ENCODE measurements around the gene SVOP.

SVOP gene

GRCh38 chr12:108914121-108914531, 106.7 kb downstream of the SVOP start:
- Mint-ChIP-seq H3K4me1 (no peaks in the 10 kb centered on the region), H3K36me3 (ENCODE audit: low read depth) (no peaks in the 10 kb centered on the region), H3K9me3 (no peaks in the 10 kb centered on the region), H3K27ac (no peak overlapping the region), H3K27me3 (peaks cover 2% of the 10 kb centered on the region), H3K4me3 (no peak overlapping the region)
- no peak for ATAC-seq
- DNase-seq: no peak

- Mint-ChIP-seq H3K27ac (no peak overlapping the region), H3K9me3 (no peaks in the 10 kb centered on the region), H3K27me3 (peaks cover 7% of the 10 kb centered on the region), H3K36me3 (ENCODE audit: low read depth) (no peaks in the 10 kb centered on the region), H3K4me1 (no peaks in the 10 kb centered on the region), H3K4me3 (no peak overlapping the region)
- no peak for ATAC-seq
- no peak for DNase-seq
These were observed 108.5 kb downstream of the SVOP start for GRCh38 chr12:108912361-108912760.

- H3K4me1 Mint-ChIP-seq: no peaks in the 10 kb centered on the region
- H3K9me3 Mint-ChIP-seq: no peaks in the 10 kb centered on the region
- no peaks in the 10 kb centered on the region for H3K36me3 Mint-ChIP-seq (ENCODE audit: low read depth)
- peaks cover 7% of the 10 kb centered on the region for H3K27me3 Mint-ChIP-seq
- DNase-seq (no peak), ATAC-seq (no peak)
- H3K27ac Mint-ChIP-seq: no peak overlapping the region
- no peak overlapping the region for H3K4me3 Mint-ChIP-seq
These were observed 109.0 kb downstream of the SVOP start for GRCh38 chr12:108911915-108912314.

- Mint-ChIP-seq H3K9me3 (no peaks in the 10 kb centered on the region), H3K4me3 (no peak overlapping the region), H3K27ac (no peak overlapping the region), H3K4me1 (no peaks in the 10 kb centered on the region), H3K27me3 (peaks cover 14% of the 10 kb centered on the region), H3K36me3 (ENCODE audit: low read depth) (no peaks in the 10 kb centered on the region)
- DNase-seq (no peak), ATAC-seq (no peak)
These were observed 110.5 kb downstream of the SVOP start for GRCh38 chr12:108910336-108910735.

- Mint-ChIP-seq H3K27ac (no peak overlapping the region), H3K36me3 (ENCODE audit: low read depth) (no peaks in the 10 kb centered on the region), H3K4me1 (peaks cover 3% of the 10 kb centered on the region), H3K27me3 (peaks cover 12% of the 10 kb centered on the region), H3K9me3 (no peaks in the 10 kb centered on the region), H3K4me3 (no peak overlapping the region)
- ATAC-seq (no peak), DNase-seq (no peak)
These were observed 113.0 kb downstream of the SVOP start for GRCh38 chr12:108907839-108908351.

- no peak overlapping the region for H3K27ac Mint-ChIP-seq
These were observed 113.9 kb downstream of the SVOP start for GRCh38 chr12:108906971-108907370.

GRCh38 chr12:108905725-108906124, 115.1 kb downstream of the SVOP start:
- Mint-ChIP-seq H3K27ac (no peak overlapping the region), H3K9me3 (no peaks in the 10 kb centered on the region), H3K36me3 (ENCODE audit: low read depth) (no peaks in the 10 kb centered on the region), H3K27me3 (peaks cover 17% of the 10 kb centered on the region), H3K4me3 (no peak overlapping the region), H3K4me1 (peaks cover 3% of the 10 kb centered on the region)
- ATAC-seq: no peak
- DNase-seq: no peak

More at GRCh38 chr12:108906971-108907370, 113.9 kb downstream of the SVOP start:
- no peaks in the 10 kb centered on the region for H3K9me3 Mint-ChIP-seq
- H3K27me3 Mint-ChIP-seq: peaks cover 12% of the 10 kb centered on the region
- H3K36me3 Mint-ChIP-seq (ENCODE audit: low read depth): no peaks in the 10 kb centered on the region
- peaks cover 3% of the 10 kb centered on the region for H3K4me1 Mint-ChIP-seq
- no peak overlapping the region for H3K4me3 Mint-ChIP-seq
- ATAC-seq (no peak), DNase-seq (no peak)

GRCh38 chr12:108899145-108899544, 121.7 kb downstream of the SVOP start:
- no peak for ATAC-seq
- Mint-ChIP-seq H3K9me3 (no peaks in the 10 kb centered on the region), H3K36me3 (ENCODE audit: low read depth) (no peaks in the 10 kb centered on the region), H3K4me3 (no peak overlapping the region), H3K4me1 (no peaks in the 10 kb centered on the region), H3K27me3 (peaks cover 18% of the 10 kb centered on the region), H3K27ac (no peak overlapping the region)
- no peak for DNase-seq

GRCh38 chr12:108896817-108897216, 124.1 kb downstream of the SVOP start:
- Mint-ChIP-seq H3K4me1 (no peaks in the 10 kb centered on the region), H3K36me3 (ENCODE audit: low read depth) (no peaks in the 10 kb centered on the region), H3K27ac (no peak overlapping the region), H3K4me3 (no peak overlapping the region), H3K9me3 (no peaks in the 10 kb centered on the region), H3K27me3 (peaks cover 21% of the 10 kb centered on the region)
- no peak for DNase-seq
- ATAC-seq: no peak

- H3K36me3 Mint-ChIP-seq (ENCODE audit: low read depth): no peaks in the 10 kb centered on the region
- no peaks in the 10 kb centered on the region for H3K9me3 Mint-ChIP-seq
- no peak overlapping the region for H3K27ac Mint-ChIP-seq
- H3K4me3 Mint-ChIP-seq: no peak overlapping the region
- no peaks in the 10 kb centered on the region for H3K4me1 Mint-ChIP-seq
- DNase-seq (no peak), ATAC-seq (no peak)
- peaks cover 17% of the 10 kb centered on the region for H3K27me3 Mint-ChIP-seq
These were observed 124.5 kb downstream of the SVOP start for GRCh38 chr12:108896336-108896735.

GRCh38 chr12:108895220-108895802, 125.6 kb downstream of the SVOP start:
- H3K27ac Mint-ChIP-seq: no peak overlapping the region
- peaks cover 4% of the 10 kb centered on the region for H3K9me3 Mint-ChIP-seq
- H3K36me3 Mint-ChIP-seq (ENCODE audit: low read depth): no peaks in the 10 kb centered on the region
- H3K27me3 Mint-ChIP-seq: peaks cover 17% of the 10 kb centered on the region
- no peaks in the 10 kb centered on the region for H3K4me1 Mint-ChIP-seq
- DNase-seq: no peak
- no peak for ATAC-seq
- H3K4me3 Mint-ChIP-seq: no peak overlapping the region

- Mint-ChIP-seq H3K9me3 (peaks cover 4% of the 10 kb centered on the region), H3K4me1 (no peaks in the 10 kb centered on the region), H3K4me3 (no peak overlapping the region), H3K27me3 (peaks cover 5% of the 10 kb centered on the region), H3K27ac (no peak overlapping the region), H3K36me3 (ENCODE audit: low read depth) (no peaks in the 10 kb centered on the region)
- peak; percentile 10 for DNase-seq
- no peak for ATAC-seq
These were observed 130.7 kb downstream of the SVOP start for GRCh38 chr12:108890208-108890607.

GRCh38 chr12:108888031-108888430, 132.8 kb downstream of the SVOP start:
- H3K36me3 Mint-ChIP-seq (ENCODE audit: low read depth): no peaks in the 10 kb centered on the region
- H3K27ac Mint-ChIP-seq: no peak overlapping the region
- DNase-seq (no peak), ATAC-seq (no peak)
- H3K27me3 Mint-ChIP-seq: peaks cover 4% of the 10 kb centered on the region
- peaks cover 4% of the 10 kb centered on the region for H3K9me3 Mint-ChIP-seq
- H3K4me3 Mint-ChIP-seq: no peak overlapping the region
- H3K4me1 Mint-ChIP-seq: peaks cover 2% of the 10 kb centered on the region

- H3K27me3 Mint-ChIP-seq: no peaks in the 10 kb centered on the region
- ATAC-seq (no peak), DNase-seq (no peak)
- no peak overlapping the region for H3K4me3 Mint-ChIP-seq
- no peaks in the 10 kb centered on the region for H3K36me3 Mint-ChIP-seq (ENCODE audit: low read depth)
- peaks cover 2% of the 10 kb centered on the region for H3K4me1 Mint-ChIP-seq
- H3K27ac Mint-ChIP-seq: no peak overlapping the region
- peaks cover 4% of the 10 kb centered on the region for H3K9me3 Mint-ChIP-seq
These were observed 133.8 kb downstream of the SVOP start for GRCh38 chr12:108886873-108887629.
